ENCODE measurements around the gene SFMBT2. TPM values are rescaled to one million over a fixed set of nuclear protein-coding genes. Genes with fewer than 3 reads are reported as not detected.

Gene SFMBT2
- polyA plus RNA-seq, 1 donor = 3.5 TPM

GRCh38 chr10:7133278-7133677, 277.6 kb downstream of the SFMBT2 start:
- Histone ChIP-seq H3K4me1 (ENCODE audit: control insufficient read depth, insufficient read depth, low read length) (no peaks in the 10 kb centered on the region), H3K4me3 (ENCODE audit: low read length) (no peak overlapping the region), H3K27ac (ENCODE audit: low read length) (no peak overlapping the region), H3K9me3 (ENCODE audit: control insufficient read depth, low read depth, low read length) (peaks cover 4% of the 10 kb centered on the region), H3K36me3 (ENCODE audit: control insufficient read depth, insufficient read depth, low read length) (no peaks in the 10 kb centered on the region), H3K27me3 (ENCODE audit: control insufficient read depth, insufficient read depth, low read length) (no peaks in the 10 kb centered on the region)
- WGBS (ENCODE audit: insufficient coverage, low lambda C conversion rate) = 100% methylated on average over 1 of the region's 11 CpGs
- no peak for DNase-seq

- DNase-seq = no peak
- Histone ChIP-seq H3K4me3 (ENCODE audit: low read length) (no peak overlapping the region), H3K4me1 (ENCODE audit: control insufficient read depth, insufficient read depth, low read length) (no peaks in the 10 kb centered on the region), H3K27me3 (ENCODE audit: control insufficient read depth, insufficient read depth, low read length) (no peaks in the 10 kb centered on the region), H3K27ac (ENCODE audit: low read length) (no peak overlapping the region), H3K9me3 (ENCODE audit: control insufficient read depth, low read depth, low read length) (no peaks in the 10 kb centered on the region), H3K36me3 (ENCODE audit: control insufficient read depth, insufficient read depth, low read length) (no peaks in the 10 kb centered on the region)
- WGBS (ENCODE audit: insufficient coverage, low lambda C conversion rate) = no CpG with 5 or more reads among the region's 11 CpGs
Observed at GRCh38 chr10:7130191-7130911, 280.5 kb downstream of the SFMBT2 start.

- H3K9me3 ChIP-seq (ENCODE audit: control insufficient read depth, low read depth, low read length) = no peaks in the 10 kb centered on the region
- no peak for DNase-seq
- WGBS (ENCODE audit: insufficient coverage, low lambda C conversion rate) = 84% methylated on average over 3 of the region's 6 CpGs
- H3K4me3 ChIP-seq (ENCODE audit: low read length) = no peak overlapping the region
- H3K36me3 ChIP-seq (ENCODE audit: control insufficient read depth, insufficient read depth, low read length) = no peaks in the 10 kb centered on the region
- no peaks in the 10 kb centered on the region for H3K4me1 ChIP-seq (ENCODE audit: control insufficient read depth, insufficient read depth, low read length)
- no peaks in the 10 kb centered on the region for H3K27me3 ChIP-seq (ENCODE audit: control insufficient read depth, insufficient read depth, low read length)
- H3K27ac ChIP-seq (ENCODE audit: low read length) = no peak overlapping the region
Observed at GRCh38 chr10:7123774-7124173, 287.1 kb downstream of the SFMBT2 start.

- H3K27ac ChIP-seq (ENCODE audit: low read length) = no peak overlapping the region
- WGBS (ENCODE audit: insufficient coverage, low lambda C conversion rate) = 81% methylated on average over 3 of the region's 3 CpGs
- no peaks in the 10 kb centered on the region for H3K27me3 ChIP-seq (ENCODE audit: control insufficient read depth, insufficient read depth, low read length)
- no peak for DNase-seq
- H3K36me3 ChIP-seq (ENCODE audit: control insufficient read depth, insufficient read depth, low read length) = no peaks in the 10 kb centered on the region
- no peaks in the 10 kb centered on the region for H3K4me1 ChIP-seq (ENCODE audit: control insufficient read depth, insufficient read depth, low read length)
- no peak overlapping the region for H3K4me3 ChIP-seq (ENCODE audit: low read length)
- H3K9me3 ChIP-seq (ENCODE audit: control insufficient read depth, low read depth, low read length) = no peaks in the 10 kb centered on the region
Observed at GRCh38 chr10:7122561-7122960, 288.3 kb downstream of the SFMBT2 start.

GRCh38 chr10:7121154-7121797, 289.6 kb downstream of the SFMBT2 start:
- WGBS (ENCODE audit: insufficient coverage, low lambda C conversion rate) = no CpG with 5 or more reads among the region's 10 CpGs

GRCh38 chr10:7119325-7120015, 291.4 kb downstream of the SFMBT2 start:
- H3K27me3 ChIP-seq (ENCODE audit: control insufficient read depth, insufficient read depth, low read length) = no peaks in the 10 kb centered on the region
- WGBS (ENCODE audit: insufficient coverage, low lambda C conversion rate) = 100% methylated on average over 2 of the region's 14 CpGs
- no peaks in the 10 kb centered on the region for H3K9me3 ChIP-seq (ENCODE audit: control insufficient read depth, low read depth, low read length)
- no peak overlapping the region for H3K27ac ChIP-seq (ENCODE audit: low read length)
- DNase-seq = no peak
- no peaks in the 10 kb centered on the region for H3K36me3 ChIP-seq (ENCODE audit: control insufficient read depth, insufficient read depth, low read length)
- H3K4me1 ChIP-seq (ENCODE audit: control insufficient read depth, insufficient read depth, low read length) = no peaks in the 10 kb centered on the region
- H3K4me3 ChIP-seq (ENCODE audit: low read length) = no peak overlapping the region

More at GRCh38 chr10:7121154-7121797, 289.6 kb downstream of the SFMBT2 start:
- no peaks in the 10 kb centered on the region for H3K9me3 ChIP-seq (ENCODE audit: control insufficient read depth, low read depth, low read length)
- no peak overlapping the region for H3K27ac ChIP-seq (ENCODE audit: low read length)
- peak; percentile 6 to 12 for DNase-seq
- no peaks in the 10 kb centered on the region for H3K27me3 ChIP-seq (ENCODE audit: control insufficient read depth, insufficient read depth, low read length)
- no peak overlapping the region for H3K4me3 ChIP-seq (ENCODE audit: low read length)
- H3K36me3 ChIP-seq (ENCODE audit: control insufficient read depth, insufficient read depth, low read length) = no peaks in the 10 kb centered on the region
- no peaks in the 10 kb centered on the region for H3K4me1 ChIP-seq (ENCODE audit: control insufficient read depth, insufficient read depth, low read length)

- Histone ChIP-seq H3K4me3 (ENCODE audit: low read length) (no peak overlapping the region), H3K4me1 (ENCODE audit: control insufficient read depth, insufficient read depth, low read length) (no peaks in the 10 kb centered on the region), H3K9me3 (ENCODE audit: control insufficient read depth, low read depth, low read length) (no peaks in the 10 kb centered on the region), H3K36me3 (ENCODE audit: control insufficient read depth, insufficient read depth, low read length) (no peaks in the 10 kb centered on the region), H3K27ac (ENCODE audit: low read length) (no peak overlapping the region), H3K27me3 (ENCODE audit: control insufficient read depth, insufficient read depth, low read length) (no peaks in the 10 kb centered on the region)
- DNase-seq = no peak
- 100% methylated on average over 3 of the region's 17 CpGs for WGBS (ENCODE audit: insufficient coverage, low lambda C conversion rate)
Observed at GRCh38 chr10:7117806-7118674, 292.8 kb downstream of the SFMBT2 start.

- no peaks in the 10 kb centered on the region for H3K36me3 ChIP-seq (ENCODE audit: control insufficient read depth, insufficient read depth, low read length)
- no peaks in the 10 kb centered on the region for H3K4me1 ChIP-seq (ENCODE audit: control insufficient read depth, insufficient read depth, low read length)
- no peaks in the 10 kb centered on the region for H3K9me3 ChIP-seq (ENCODE audit: control insufficient read depth, low read depth, low read length)
- no peaks in the 10 kb centered on the region for H3K27me3 ChIP-seq (ENCODE audit: control insufficient read depth, insufficient read depth, low read length)
- 80% methylated on average over 4 of the region's 5 CpGs for WGBS (ENCODE audit: insufficient coverage, low lambda C conversion rate)
- DNase-seq = no peak
- no peak overlapping the region for H3K4me3 ChIP-seq (ENCODE audit: low read length)
- no peak overlapping the region for H3K27ac ChIP-seq (ENCODE audit: low read length)
Observed at GRCh38 chr10:7117177-7117799, 293.5 kb downstream of the SFMBT2 start.

- WGBS (ENCODE audit: insufficient coverage, low lambda C conversion rate) = no CpG with 5 or more reads among the region's 3 CpGs
- no peak for DNase-seq
- Histone ChIP-seq H3K27me3 (ENCODE audit: control insufficient read depth, insufficient read depth, low read length) (no peaks in the 10 kb centered on the region), H3K27ac (ENCODE audit: low read length) (no peak overlapping the region), H3K9me3 (ENCODE audit: control insufficient read depth, low read depth, low read length) (no peaks in the 10 kb centered on the region), H3K4me3 (ENCODE audit: low read length) (no peak overlapping the region), H3K36me3 (ENCODE audit: control insufficient read depth, insufficient read depth, low read length) (no peaks in the 10 kb centered on the region), H3K4me1 (ENCODE audit: control insufficient read depth, insufficient read depth, low read length) (no peaks in the 10 kb centered on the region)
Observed at GRCh38 chr10:7111561-7111960, 299.3 kb downstream of the SFMBT2 start.
